IPS DF 4.7 (cell line): ENCODE results near the gene S100PBP.
"Not testable (repeated sequence)": the region's sequence is repeated elsewhere in the genome, so short reads cannot be mapped to it uniquely, and the experiment has no call there.

Experiments
- DNase-seq: peaks from one replicate; pipeline ENCODE4 v3.0.0-alpha.2; 2013; ENCODE audit warnings: low spot score; ENCODE audit errors: extremely low read depth

S100PBP gene

GRCh38 chr1:32899586-32900296 lies 82.3 kb downstream of the S100PBP start:
- no peak for DNase-seq

GRCh38 chr1:32900371-32900955 lies 83.0 kb downstream of the S100PBP start:
- DNase-seq, result no peak

GRCh38 chr1:32900956-32901822 lies 83.7 kb downstream of the S100PBP start, which contains the start of gene TMEM54:
TSS of gene TMEM54 (minus strand) at chr1:32901389. CDS start at chr1:32901238, 151 bp downstream.
- no peak for DNase-seq

GRCh38 chr1:32901823-32902534 lies 84.5 kb downstream of the S100PBP start:
- no peak for DNase-seq

- no peak for DNase-seq
These were observed 85.1 kb downstream of the S100PBP start for GRCh38 chr1:32902535-32902920.

- no peak for DNase-seq
These were observed 86.7 kb downstream of the S100PBP start for GRCh38 chr1:32903991-32904785.

GRCh38 chr1:32904797-32905196 lies 87.3 kb downstream of the S100PBP start:
- DNase-seq, result no peak

GRCh38 chr1:32905588-32905987 lies 88.1 kb downstream of the S100PBP start:
- not testable (repeated sequence) for DNase-seq

- no peak for DNase-seq
These were observed 89.2 kb downstream of the S100PBP start for GRCh38 chr1:32906654-32907053.

- DNase-seq, result no peak
These were observed 90.0 kb downstream of the S100PBP start for GRCh38 chr1:32907435-32907834.
